GM12891 (cell line): ENCODE data around the gene UBTF.

Experiments used
- POLR2A ChIP-seq: IDR thresholded peaks from 2 replicates; pipeline ENCODE4 v1.6.1; 2011; ENCODE audit warnings: low read depth, low read length, control low read depth
- POLR2AphosphoS5 ChIP-seq: IDR thresholded peaks from 2 replicates; pipeline ENCODE4 v1.6.1; 2011; ENCODE audit warnings: low read depth, low read length, control low read depth
- SPI1 ChIP-seq: IDR thresholded peaks from 2 replicates; pipeline ENCODE4 v1.6.1; 2011; ENCODE audit warnings: low read depth, low read length, control low read depth
- TAF1 ChIP-seq: IDR thresholded peaks from 2 replicates; pipeline ENCODE4 v1.6.1; 2011; ENCODE audit warnings: low read depth, low read length, control low read depth

DNA sequence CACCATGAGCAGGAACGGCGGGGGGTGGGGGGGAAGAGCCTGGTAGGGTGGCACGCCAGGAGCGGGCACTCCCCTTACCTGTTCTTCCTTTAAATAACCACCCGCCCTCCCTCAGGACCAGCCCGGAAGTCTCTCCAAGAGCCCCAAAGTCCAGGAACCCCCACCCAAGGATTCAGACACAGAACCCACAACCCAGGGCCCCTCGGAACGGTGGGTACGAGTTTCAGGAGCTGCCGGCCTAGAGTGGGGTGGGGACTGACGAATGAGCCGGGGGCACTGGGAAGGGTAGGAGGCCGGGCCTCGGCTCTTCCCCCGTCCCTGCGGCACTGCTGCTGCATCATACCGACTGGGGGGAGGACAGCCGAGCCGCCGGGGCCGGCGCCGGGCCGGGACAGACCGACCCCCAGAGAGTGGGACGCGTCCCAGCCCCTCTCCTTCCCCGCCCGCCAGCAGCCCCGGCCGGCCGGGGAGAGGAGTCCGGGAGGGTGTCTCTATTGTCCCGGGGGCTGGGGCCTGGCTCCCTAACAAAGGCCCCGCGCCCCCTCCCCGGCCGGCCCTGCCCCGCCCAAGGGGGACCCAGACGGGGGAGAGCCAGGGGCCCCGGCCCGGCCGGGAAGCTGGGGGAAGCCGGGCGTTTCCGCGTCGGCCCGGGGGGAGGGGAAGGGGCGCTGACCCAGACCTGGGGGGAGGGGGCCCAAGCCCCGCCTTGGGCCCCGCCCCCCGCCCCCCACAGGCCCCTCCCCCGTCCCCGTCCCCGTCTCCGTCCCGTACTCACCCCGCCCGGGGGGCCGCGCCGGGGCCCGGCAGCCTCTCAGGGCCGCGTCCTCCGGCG is 20.5 kb downstream of the UBTF start:
- TF ChIP-seq POLR2A: no peak
- 0 out of 2 replicates have a peak, but pooled peaks have one; percentile 2 for TF ChIP-seq POLR2AphosphoS5
- peak; percentile 14; the same call in 1 of the 2 replicates for TF ChIP-seq TAF1
- TF ChIP-seq SPI1: no peak
